ENCODE results near the gene NXNL1.

DNA sequence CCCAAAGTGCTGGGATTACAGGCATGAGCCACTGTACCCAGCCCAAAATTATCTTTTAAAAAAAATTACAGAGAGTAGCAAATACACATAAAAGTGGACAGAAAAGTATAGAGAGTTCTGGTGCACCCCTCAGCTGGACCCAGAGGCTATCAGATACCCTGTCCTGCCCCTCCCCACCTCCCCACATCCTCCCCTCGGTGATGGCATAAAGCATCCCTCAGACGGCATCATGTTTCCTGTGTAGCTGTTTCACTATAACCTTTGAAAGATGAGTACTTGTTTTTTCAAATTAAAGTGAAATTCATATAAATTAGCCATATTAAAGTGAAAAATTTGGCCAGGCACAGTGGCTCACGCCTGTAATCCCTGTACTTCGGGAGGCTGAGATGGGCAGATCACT is 29.7 kb upstream of the NXNL1 start:
- TF ChIP-seq, protein P1, sequence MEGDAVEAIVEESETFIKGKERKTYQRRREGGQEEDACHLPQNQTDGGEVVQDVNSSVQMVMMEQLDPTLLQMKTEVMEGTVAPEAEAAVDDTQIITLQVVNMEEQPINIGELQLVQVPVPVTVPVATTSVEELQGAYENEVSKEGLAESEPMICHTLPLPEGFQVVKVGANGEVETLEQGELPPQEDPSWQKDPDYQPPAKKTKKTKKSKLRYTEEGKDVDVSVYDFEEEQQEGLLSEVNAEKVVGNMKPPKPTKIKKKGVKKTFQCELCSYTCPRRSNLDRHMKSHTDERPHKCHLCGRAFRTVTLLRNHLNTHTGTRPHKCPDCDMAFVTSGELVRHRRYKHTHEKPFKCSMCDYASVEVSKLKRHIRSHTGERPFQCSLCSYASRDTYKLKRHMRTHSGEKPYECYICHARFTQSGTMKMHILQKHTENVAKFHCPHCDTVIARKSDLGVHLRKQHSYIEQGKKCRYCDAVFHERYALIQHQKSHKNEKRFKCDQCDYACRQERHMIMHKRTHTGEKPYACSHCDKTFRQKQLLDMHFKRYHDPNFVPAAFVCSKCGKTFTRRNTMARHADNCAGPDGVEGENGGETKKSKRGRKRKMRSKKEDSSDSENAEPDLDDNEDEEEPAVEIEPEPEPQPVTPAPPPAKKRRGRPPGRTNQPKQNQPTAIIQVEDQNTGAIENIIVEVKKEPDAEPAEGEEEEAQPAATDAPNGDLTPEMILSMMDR (IDR thresholded peaks at IDR 0.05), result no peak
- no peak for TF ChIP-seq POLR2A (IDR thresholded peaks at IDR 0.05; ENCODE audit: low read depth)
